Mesendoderm (in vitro differentiated cells): ENCODE results near the gene RPP14. TPM values are rescaled to one million over a fixed set of nuclear protein-coding genes. Genes with fewer than 3 reads are reported as not detected.

Experiments
- DNase-seq: peaks from one replicate; pipeline ENCODE4 v3.0.0; 2013
- H2AK5ac ChIP-seq: 2 replicates; pipeline ENCODE4 v1.6.1; 2013; ENCODE audit warnings: low read length, inconsistent platforms
- H2BK120ac ChIP-seq: 2 replicates; pipeline ENCODE4 v1.6.1; 2013; ENCODE audit warnings: low read depth, mild to moderate bottlenecking, low read length, moderate library complexity, mixed read lengths
- H2BK15ac ChIP-seq: replicated peaks from 2 replicates; pipeline ENCODE4 v1.6.1; 2013; ENCODE audit warnings: low read depth, mild to moderate bottlenecking, moderate library complexity
- H2BK5ac ChIP-seq: 2 replicates; pipeline ENCODE4 v1.6.1; 2013; ENCODE audit warnings: low read length, inconsistent platforms
- H3K18ac ChIP-seq: 2 replicates; pipeline ENCODE4 v1.6.1; 2013; ENCODE audit warnings: mild to moderate bottlenecking, low read length, mixed read lengths
- H3K23ac ChIP-seq: one replicate; pipeline ENCODE4 v1.6.1; 2013; ENCODE audit warnings: low read length
- H3K27ac ChIP-seq: 2 replicates; pipeline ENCODE4 v1.5.1; 2013; ENCODE audit warnings: low read depth, mild to moderate bottlenecking, inconsistent platforms, low read length, moderate library complexity
- H3K27me3 ChIP-seq: 2 replicates; pipeline ENCODE4 v1.6.1; 2013; ENCODE audit warnings: low read length, control low read depth, mild to moderate bottlenecking, inconsistent platforms; ENCODE audit not compliant: insufficient read depth, poor library complexity
- H3K36me3 ChIP-seq: 2 replicates; pipeline ENCODE4 v1.6.1; 2013; ENCODE audit warnings: low read length, inconsistent platforms; ENCODE audit not compliant: control insufficient read depth, insufficient read depth
- H3K4ac ChIP-seq: one replicate; pipeline ENCODE4 v1.6.1; 2013; ENCODE audit warnings: low read depth, mild to moderate bottlenecking, low read length, moderate library complexity
- H3K4me1 ChIP-seq: 2 replicates; pipeline ENCODE4 v1.6.1; 2013; ENCODE audit warnings: low read depth, low read length, inconsistent platforms; ENCODE audit not compliant: control insufficient read depth
- H3K4me2 ChIP-seq: 2 replicates; pipeline ENCODE4 v1.6.1; 2013; ENCODE audit warnings: low read length
- H3K4me3 ChIP-seq: 2 replicates; pipeline ENCODE4 v1.5.1; 2013; ENCODE audit warnings: mild to moderate bottlenecking, low read length
- H3K56ac ChIP-seq: one replicate; pipeline ENCODE4 v1.6.1; 2013; ENCODE audit warnings: low read length
- H3K79me1 ChIP-seq: 2 replicates; pipeline ENCODE4 v1.6.1; 2013; ENCODE audit warnings: low read length, inconsistent platforms
- H3K79me2 ChIP-seq: 2 replicates; pipeline ENCODE4 v1.6.1; 2013; ENCODE audit warnings: mild to moderate bottlenecking, low read length; ENCODE audit not compliant: control insufficient read depth, insufficient read depth
- H3K9ac ChIP-seq: 2 replicates; pipeline ENCODE4 v1.6.1; 2013; ENCODE audit warnings: low read length, inconsistent platforms
- H4K5ac ChIP-seq: one replicate; pipeline ENCODE4 v1.6.1; 2013; ENCODE audit warnings: low read length
- H4K8ac ChIP-seq: one replicate; pipeline ENCODE4 v1.6.1; 2013; ENCODE audit warnings: low read depth, mild to moderate bottlenecking, control low read depth, low read length, moderate library complexity
- WGBS: extraction: QIAGEN DNeasy Blood & Tissue Kit; methylation state at CpG from one replicate; pipeline ENCODE4 v1.1.7; 2013; ENCODE audit warnings: low lambda C conversion rate, missing lambda C conversion rate; ENCODE audit not compliant: insufficient coverage; ENCODE audit errors: extremely low coverage; 5-methylcytosine and 5-hydroxymethylcytosine counted together
- small RNA-seq: library from polyadenylated mRNA; stranded (forward); fragments of <200 nt; extraction: miRNeasy Mini kit (QIAGEN cat#:217004); gene quantifications from one replicate; pipeline ENCODE3, GENCODE V24; 2013; ENCODE audit not compliant: insufficient read depth

The RPP14 gene

GRCh38 chr3:58369038-58369437, 63.0 kb downstream of the RPP14 start:
- Histone ChIP-seq H3K23ac (no peak overlapping the region), H3K56ac (no peak overlapping the region), H4K8ac (no peak overlapping the region), H3K9ac (no peak overlapping the region), H2BK120ac (no peak overlapping the region), H3K79me1 (no peaks in the 10 kb centered on the region), H3K4me3 (no peak overlapping the region), H3K27ac (no peak overlapping the region), H3K79me2 (no peaks in the 10 kb centered on the region), H3K4me2 (no peak overlapping the region), H2BK5ac (no peak overlapping the region), H3K18ac (no peak overlapping the region), H2AK5ac (no peak overlapping the region), H2BK15ac (no peak overlapping the region), H4K5ac (no peak overlapping the region), H3K4ac (no peak overlapping the region), H3K4me1 (peaks cover 2% of the 10 kb centered on the region), H3K27me3 (no peaks in the 10 kb centered on the region), H3K36me3 (no peaks in the 10 kb centered on the region)
- WGBS = no CpG with 5 or more reads among the region's 1 CpG
- no peak for DNase-seq

Small RNA genes lying within 50 kb of the gene (small RNA-seq; reads per million reads assigned to genes)
- not detected for gene AC098479.1
